GM19468 (cell line): ENCODE results near the gene MYOM3.

ENCODE experiments used
- ATAC-seq: cut with Tn5 transposase; IDR thresholded peaks from one replicate; pipeline ENCODE4 v1.9.1; 2021; ENCODE audit warnings: mild to moderate bottlenecking, moderate library complexity, moderate number of reproducible peaks; ENCODE audit not compliant: unreplicated experiment; ENCODE audit errors: extremely low read depth

The MYOM3 gene

GRCh38 chr1:24111996-24112779, at the start of gene MYOM3:
MYOM3 (minus strand) TSS chr1:24112135; CDS start chr1:24108636, 3,499 bp downstream.
- ATAC-seq: no peak

GRCh38 chr1:24161270-24161669, 49.3 kb upstream of the MYOM3 start:
- no peak for ATAC-seq

GRCh38 chr1:24159366-24159765, 47.4 kb upstream of the MYOM3 start:
- no peak for ATAC-seq

GRCh38 chr1:24157918-24158481, 46.1 kb upstream of the MYOM3 start:
- no peak for ATAC-seq

- ATAC-seq: no peak
Measured at GRCh38 chr1:24156542-24157260, 44.8 kb upstream of the MYOM3 start.

GRCh38 chr1:24155011-24155782, 43.3 kb upstream of the MYOM3 start:
- ATAC-seq: no peak

- no peak for ATAC-seq
Measured at GRCh38 chr1:24154215-24154614, 42.3 kb upstream of the MYOM3 start.

- ATAC-seq: no peak
Measured at GRCh38 chr1:24152631-24153494, 40.9 kb upstream of the MYOM3 start.

GRCh38 chr1:24151175-24151533, 39.2 kb upstream of the MYOM3 start:
- no peak for ATAC-seq

- ATAC-seq: no peak
Measured at GRCh38 chr1:24150234-24151174, 38.6 kb upstream of the MYOM3 start.

GRCh38 chr1:24149866-24150233, 37.9 kb upstream of the MYOM3 start:
- no peak for ATAC-seq

- no peak for ATAC-seq
Measured at GRCh38 chr1:24147816-24148215, 35.9 kb upstream of the MYOM3 start.

- ATAC-seq: no peak
Measured at GRCh38 chr1:24147194-24147593, 35.3 kb upstream of the MYOM3 start.

GRCh38 chr1:24142546-24143534, 30.9 kb upstream of the MYOM3 start, which contains the start of gene IL22RA1:
IL22RA1 (minus strand) TSS chr1:24143140; CDS start chr1:24143082, 58 bp downstream.
- ATAC-seq: no peak

GRCh38 chr1:24141311-24141997, 29.5 kb upstream of the MYOM3 start:
- ATAC-seq: no peak

- ATAC-seq: no peak
Measured at GRCh38 chr1:24140741-24141181, 28.8 kb upstream of the MYOM3 start.
